ENCODE results near the gene CLDN9. TPM values are rescaled to one million over a fixed set of nuclear protein-coding genes. Genes with fewer than 3 reads are reported as not detected.

CLDN9 gene
- total and polyA plus RNA-seq, 9 of the 15 experiments (the other 6 are each of a cell fraction or from before 2014, with no cell fraction given), result 0.12 to 0.44 (median 0.22) TPM; not detected in 4

GRCh38 chr16:2982402-2982801 is 30.3 kb upstream of the CLDN9 start (continued):
- TF ChIP-seq, protein P1, sequence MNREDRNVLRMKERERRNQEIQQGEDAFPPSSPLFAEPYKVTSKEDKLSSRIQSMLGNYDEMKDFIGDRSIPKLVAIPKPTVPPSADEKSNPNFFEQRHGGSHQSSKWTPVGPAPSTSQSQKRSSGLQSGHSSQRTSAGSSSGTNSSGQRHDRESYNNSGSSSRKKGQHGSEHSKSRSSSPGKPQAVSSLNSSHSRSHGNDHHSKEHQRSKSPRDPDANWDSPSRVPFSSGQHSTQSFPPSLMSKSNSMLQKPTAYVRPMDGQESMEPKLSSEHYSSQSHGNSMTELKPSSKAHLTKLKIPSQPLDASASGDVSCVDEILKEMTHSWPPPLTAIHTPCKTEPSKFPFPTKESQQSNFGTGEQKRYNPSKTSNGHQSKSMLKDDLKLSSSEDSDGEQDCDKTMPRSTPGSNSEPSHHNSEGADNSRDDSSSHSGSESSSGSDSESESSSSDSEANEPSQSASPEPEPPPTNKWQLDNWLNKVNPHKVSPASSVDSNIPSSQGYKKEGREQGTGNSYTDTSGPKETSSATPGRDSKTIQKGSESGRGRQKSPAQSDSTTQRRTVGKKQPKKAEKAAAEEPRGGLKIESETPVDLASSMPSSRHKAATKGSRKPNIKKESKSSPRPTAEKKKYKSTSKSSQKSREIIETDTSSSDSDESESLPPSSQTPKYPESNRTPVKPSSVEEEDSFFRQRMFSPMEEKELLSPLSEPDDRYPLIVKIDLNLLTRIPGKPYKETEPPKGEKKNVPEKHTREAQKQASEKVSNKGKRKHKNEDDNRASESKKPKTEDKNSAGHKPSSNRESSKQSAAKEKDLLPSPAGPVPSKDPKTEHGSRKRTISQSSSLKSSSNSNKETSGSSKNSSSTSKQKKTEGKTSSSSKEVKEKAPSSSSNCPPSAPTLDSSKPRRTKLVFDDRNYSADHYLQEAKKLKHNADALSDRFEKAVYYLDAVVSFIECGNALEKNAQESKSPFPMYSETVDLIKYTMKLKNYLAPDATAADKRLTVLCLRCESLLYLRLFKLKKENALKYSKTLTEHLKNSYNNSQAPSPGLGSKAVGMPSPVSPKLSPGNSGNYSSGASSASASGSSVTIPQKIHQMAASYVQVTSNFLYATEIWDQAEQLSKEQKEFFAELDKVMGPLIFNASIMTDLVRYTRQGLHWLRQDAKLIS (CRISPR knock-in tag; IDR thresholded peaks at IDR 0.05), result no peak
- TF ChIP-seq MEIS2 (IDR thresholded peaks at IDR 0.05; ENCODE audit: partially characterized antibody) (no peak), PYGO2 (tag; IDR thresholded peaks at IDR 0.05) (no peak), E2F4 (CRISPR knock-in tag; IDR thresholded peaks at IDR 0.05; ENCODE audit: low read depth) (no peak), THRAP3 (IDR thresholded peaks at IDR 0.05; ENCODE audit: borderline replicate concordance) (0 out of 2 replicates have a peak, but pooled peaks have one; percentile 78), LARP7 (IDR thresholded peaks at IDR 0.05) (0 out of 2 replicates have a peak, but pooled peaks have one; percentile 81), CC2D1A (IDR thresholded peaks at IDR 0.05) (0 out of 2 replicates have a peak, but pooled peaks have one; percentile 34), MCM2 (IDR thresholded peaks at IDR 0.05; ENCODE audit: low read depth) (no peak), FOXA3 (CRISPR knock-in tag; conservative IDR thresholded peaks at IDR 0.05 in 1 of 2, IDR thresholded peaks at IDR 0.05 in 1 of 2) (no peak), OTX1 (CRISPR knock-in tag; IDR thresholded peaks at IDR 0.05) (peak; percentile 74; the same call in 1 of the 2 replicates), PRMT5 (CRISPR knock-in tag; IDR thresholded peaks at IDR 0.05) (no peak), E2F1 (CRISPR knock-in tag; IDR thresholded peaks at IDR 0.05) (no peak), MEF2D (tag; conservative IDR thresholded peaks at IDR 0.05; ENCODE audit: low read depth) (0 out of 2 replicates have a peak, but pooled peaks have one; percentile 18)
- TF ChIP-seq, protein P2, sequence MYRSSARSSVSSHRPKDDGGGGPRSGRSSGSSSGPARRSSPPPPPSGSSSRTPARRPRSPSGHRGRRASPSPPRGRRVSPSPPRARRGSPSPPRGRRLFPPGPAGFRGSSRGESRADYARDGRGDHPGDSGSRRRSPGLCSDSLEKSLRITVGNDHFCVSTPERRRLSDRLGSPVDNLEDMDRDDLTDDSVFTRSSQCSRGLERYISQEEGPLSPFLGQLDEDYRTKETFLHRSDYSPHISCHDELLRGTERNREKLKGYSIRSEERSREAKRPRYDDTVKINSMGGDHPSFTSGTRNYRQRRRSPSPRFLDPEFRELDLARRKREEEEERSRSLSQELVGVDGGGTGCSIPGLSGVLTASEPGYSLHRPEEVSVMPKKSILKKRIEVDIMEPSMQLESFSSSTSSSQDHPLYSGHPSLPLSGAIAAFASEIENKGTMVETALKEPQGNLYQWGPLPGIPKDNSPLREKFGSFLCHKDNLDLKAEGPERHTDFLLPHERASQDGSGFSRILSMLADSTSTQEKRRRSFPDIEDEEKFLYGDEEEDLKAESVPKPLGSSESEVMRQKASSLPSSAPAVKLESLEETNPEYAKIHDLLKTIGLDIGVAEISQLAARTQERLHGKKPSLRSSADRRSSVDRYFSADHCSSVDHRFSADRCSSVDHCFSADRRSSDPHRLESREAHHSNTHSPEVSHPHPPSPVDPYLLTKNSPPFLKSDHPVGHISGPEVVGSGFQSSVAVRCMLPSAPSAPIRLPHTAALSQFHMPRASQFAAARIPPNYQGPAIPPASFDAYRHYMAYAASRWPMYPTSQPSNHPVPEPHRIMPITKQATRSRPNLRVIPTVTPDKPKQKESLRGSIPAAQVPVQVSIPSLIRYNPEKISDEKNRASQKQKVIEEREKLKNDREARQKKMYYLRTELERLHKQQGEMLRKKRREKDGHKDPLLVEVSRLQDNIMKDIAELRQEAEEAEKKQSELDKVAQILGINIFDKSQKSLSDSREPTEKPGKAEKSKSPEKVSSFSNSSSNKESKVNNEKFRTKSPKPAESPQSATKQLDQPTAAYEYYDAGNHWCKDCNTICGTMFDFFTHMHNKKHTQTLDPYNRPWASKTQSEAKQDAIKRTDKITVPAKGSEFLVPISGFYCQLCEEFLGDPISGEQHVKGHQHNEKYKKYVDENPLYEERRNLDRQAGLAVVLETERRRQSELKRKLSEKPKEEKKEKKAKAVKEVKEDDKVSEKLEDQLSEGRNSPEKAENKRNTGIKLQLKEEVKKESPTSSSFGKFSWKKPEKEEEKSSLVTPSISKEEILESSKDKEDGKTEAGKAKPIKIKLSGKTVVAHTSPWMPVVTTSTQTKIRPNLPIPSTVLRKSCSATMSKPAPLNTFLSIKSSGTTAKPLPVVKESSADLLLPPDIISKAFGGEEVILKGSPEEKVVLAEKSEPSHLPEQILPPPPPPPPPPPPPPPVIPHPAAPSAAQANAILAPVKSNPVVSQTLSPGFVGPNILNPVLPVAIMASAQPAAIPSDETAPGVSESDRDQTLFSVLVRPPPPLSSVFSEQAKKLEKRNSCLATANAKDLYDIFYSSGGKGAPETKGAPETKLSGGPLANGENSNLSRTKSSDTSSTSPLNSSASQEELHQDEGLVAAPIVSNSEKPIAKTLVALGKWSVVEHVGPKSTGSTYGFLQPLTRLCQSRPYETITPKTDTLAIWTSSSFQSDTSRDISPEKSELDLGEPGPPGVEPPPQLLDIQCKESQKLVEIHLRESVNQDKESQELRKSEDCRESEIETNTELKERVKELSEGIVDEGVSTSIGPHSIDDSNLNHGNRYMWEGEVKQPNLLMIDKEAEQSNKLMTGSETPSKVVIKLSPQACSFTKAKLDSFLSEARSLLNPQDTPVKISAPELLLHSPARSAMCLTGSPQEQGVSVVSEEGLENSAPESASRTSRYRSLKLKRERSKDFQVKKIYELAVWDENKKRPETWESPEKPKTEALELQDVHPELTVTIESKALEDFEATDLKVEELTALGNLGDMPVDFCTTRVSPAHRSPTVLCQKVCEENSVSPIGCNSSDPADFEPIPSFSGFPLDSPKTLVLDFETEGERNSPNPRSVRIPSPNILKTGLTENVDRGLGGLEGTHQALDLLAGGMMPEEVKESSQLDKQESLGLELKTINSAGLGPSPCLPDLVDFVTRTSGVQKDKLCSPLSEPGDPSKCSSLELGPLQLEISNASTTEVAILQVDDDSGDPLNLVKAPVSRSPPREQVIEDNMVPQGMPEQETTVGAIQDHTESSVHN (IDR thresholded peaks at IDR 0.05; ENCODE audit: borderline replicate concordance in 1 of 2, low read depth in 1 of 2), result no peak
